Glomerular endothelial cell (primary cell): ENCODE measurements around the gene TBC1D22A. TPM values are rescaled to one million over a fixed set of nuclear protein-coding genes. Genes with fewer than 3 reads are reported as not detected.

Source experiments
- DNase-seq: peaks from one replicate; pipeline ENCODE4 v3.0.0-alpha.2; 2011; ENCODE audit warnings: low read depth, low spot score; ENCODE audit errors: extremely low read depth
- total RNA-seq: library from RNA; depleted of rRNA; stranded (reverse); fragments of >200 nt; gene quantifications from 2 replicates; pipeline ENCODE4 v1.2.3, GENCODE V29; 2015

TBC1D22A gene
- total RNA-seq, 1 donor from 2014 or later = 38.7 TPM

DNA sequence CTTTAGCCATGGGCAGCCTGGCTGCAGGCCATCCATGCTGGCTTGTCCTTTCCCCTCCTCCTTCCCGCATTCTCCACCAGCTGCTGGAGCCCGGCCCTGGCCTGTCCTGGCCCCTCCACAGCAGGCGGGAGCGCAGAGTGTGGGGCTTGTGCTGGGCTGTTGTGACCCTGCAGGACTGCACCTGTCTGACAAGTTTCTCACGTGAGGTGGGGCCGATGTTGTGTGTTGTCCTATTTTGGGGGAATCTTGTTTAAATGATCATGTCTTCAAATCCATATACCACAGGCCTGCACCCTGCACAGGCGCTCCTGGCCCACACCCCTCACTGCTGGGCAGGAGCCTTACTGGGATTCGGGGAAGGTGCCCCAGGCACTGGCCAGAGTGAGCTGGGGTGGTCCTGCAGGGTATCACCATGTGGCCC lies 30.4 kb downstream of the TBC1D22A start:
- DNase-seq = no peak

DNA sequence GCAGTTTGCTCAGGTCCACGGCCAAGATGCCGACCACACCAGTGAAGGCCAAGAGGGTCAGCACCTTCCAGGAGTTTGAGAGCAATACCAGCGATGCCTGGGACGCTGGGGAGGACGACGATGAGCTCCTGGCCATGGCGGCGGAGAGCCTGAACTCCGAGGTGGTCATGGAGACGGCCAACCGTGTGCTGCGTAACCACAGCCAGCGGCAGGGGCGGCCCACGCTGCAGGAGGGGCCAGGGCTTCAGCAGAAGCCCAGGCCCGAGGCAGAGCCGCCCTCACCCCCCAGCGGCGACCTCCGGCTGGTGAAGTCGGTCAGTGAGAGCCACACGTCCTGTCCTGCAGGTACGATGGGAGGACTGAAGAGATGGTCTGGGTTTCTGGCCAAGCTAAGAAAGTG lies 31.0 kb downstream of the TBC1D22A start:
- no peak for DNase-seq

DNA sequence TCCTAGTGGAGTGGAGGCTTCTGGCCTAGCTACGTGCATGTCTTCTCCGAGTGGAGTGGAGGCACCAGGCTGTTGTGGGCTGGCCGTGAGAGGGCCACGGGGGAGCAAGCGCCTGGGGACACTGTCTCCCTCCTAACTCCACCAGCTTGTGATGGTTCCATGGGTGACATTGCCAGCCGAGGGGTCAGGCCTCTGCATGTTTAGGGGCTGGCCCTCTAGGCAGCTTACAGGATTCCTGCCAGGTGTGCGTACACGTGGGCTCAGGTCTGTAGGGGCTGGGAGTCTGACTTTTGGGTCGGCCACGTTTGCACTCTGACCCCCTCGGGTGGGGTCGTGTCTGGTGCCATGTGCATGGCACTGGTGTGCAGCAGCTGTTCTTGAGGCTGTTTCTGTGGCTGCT lies 31.6 kb downstream of the TBC1D22A start:
- no peak for DNase-seq

DNA sequence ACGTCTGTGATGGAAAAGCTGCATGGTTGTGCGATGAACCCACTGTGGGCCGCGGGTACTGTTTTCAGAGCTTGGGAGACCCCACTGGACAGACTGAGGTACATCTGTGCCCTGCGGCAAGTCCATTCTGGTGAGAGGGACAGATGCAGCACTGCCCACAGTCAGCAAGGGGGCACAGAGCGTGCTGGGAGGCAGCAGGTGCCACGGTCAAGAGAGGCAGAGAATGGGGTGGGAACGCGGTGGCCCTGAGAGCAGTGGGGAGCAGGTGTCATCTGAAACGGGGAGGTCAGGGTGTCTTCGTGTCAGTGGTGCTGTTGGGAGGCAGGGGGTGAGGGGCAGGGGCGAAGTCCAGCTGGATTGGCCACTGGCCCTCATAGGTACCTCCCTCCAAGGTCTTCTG lies 32.0 kb downstream of the TBC1D22A start:
- no peak for DNase-seq

GRCh38 chr22:46795140-46795539 lies 32.7 kb downstream of the TBC1D22A start:
- DNase-seq = no peak

DNA sequence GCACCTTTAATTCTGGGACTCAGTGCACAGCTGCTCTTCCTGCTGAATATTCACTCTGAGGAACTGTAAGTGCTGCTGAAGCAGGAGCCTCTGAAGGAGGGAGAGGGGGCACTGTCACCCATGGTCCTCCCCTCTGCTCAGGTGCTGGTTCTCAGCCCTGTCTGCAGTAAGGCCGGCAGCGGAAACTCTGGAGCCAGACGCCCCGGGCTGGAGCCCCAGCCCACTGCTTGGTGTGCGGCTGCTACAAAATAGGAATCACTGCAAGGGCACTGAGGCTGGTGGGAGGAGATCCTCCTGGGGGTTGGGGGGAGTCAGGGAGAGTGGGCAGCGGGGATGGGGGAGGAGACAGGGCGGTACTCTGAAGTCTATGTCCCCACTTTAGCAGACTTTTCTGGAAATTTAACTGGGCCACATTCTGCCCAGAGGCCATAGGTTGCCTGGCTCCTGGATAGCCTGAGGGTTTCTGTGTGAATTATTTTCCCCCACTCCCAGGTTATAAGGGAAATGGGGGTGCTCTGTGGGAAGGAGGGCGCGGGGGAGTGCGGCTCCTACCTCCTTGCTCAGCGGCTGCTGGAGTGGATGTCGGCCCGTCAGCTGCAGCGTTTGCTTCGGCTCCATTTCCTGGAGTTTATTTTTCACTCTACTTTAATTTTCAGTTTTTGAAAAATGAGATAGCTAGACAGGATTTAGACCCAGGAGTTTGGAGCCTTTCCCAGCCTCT lies 33.6 kb downstream of the TBC1D22A start:
- no peak for DNase-seq

DNA sequence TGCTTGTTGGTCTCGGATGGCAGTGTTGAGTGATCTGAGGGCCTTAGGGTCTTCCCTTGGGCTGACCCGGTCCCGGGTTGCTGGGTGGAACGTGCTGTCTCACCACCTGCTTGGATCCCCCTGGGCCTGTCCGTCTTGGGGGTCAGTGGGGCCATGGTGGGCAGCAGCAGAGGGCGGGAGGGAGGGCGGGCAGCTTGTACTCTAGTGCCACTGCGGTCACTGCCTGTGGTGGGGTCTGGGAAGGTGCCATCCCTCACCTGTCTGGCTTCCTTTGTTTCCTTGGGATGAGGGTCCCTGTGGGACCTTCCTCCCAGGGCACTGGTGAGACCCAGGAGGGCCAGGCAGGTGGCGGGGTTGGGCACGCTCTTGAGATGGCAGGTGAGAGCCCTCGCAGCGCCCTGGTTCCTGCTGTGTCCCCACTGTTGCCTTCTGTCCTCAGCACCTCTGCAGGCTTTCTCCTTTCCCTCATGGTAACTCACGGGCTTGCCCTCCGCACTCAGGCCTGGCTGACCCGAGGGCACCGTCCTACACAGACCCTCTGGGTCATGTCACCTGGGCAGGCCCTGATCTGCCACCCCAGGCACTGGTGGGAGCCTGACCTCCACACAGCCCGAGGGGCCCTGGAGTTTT lies 34.2 kb downstream of the TBC1D22A start:
- no peak for DNase-seq

DNA sequence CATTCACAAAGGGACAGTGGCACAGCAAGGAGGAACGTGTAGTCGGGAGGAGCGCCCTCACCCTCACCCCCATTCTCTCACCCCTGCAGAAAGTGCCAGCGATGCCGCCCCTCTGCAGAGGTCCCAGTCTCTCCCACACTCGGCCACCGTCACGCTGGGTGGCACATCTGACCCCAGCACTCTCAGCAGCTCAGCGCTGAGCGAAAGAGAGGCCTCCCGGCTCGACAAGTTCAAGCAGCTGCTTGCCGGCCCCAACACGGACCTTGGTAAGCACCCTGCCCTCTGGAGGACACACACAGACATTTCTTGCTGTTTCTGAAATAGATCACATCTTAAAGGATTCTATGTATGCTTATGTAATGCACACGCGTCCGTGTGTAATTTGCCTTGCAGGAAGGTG lies 34.9 kb downstream of the TBC1D22A start:
- DNase-seq = no peak

DNA sequence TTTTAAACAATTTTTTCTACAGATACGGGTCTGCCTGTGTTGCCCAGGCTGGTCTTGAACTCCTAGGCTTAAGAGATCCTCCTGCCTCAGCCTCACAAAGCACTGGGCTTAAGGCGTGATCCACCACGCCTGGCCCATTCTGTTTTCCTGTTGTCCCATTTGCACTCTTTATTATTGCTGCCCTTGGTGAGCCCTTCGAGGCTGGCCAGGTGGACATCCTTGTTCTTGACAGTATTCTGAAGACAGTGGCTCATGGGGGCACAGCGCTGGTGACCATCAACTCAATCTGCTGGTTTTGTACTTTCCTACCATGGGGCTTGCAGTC lies 35.6 kb downstream of the TBC1D22A start:
- no peak for DNase-seq

DNA sequence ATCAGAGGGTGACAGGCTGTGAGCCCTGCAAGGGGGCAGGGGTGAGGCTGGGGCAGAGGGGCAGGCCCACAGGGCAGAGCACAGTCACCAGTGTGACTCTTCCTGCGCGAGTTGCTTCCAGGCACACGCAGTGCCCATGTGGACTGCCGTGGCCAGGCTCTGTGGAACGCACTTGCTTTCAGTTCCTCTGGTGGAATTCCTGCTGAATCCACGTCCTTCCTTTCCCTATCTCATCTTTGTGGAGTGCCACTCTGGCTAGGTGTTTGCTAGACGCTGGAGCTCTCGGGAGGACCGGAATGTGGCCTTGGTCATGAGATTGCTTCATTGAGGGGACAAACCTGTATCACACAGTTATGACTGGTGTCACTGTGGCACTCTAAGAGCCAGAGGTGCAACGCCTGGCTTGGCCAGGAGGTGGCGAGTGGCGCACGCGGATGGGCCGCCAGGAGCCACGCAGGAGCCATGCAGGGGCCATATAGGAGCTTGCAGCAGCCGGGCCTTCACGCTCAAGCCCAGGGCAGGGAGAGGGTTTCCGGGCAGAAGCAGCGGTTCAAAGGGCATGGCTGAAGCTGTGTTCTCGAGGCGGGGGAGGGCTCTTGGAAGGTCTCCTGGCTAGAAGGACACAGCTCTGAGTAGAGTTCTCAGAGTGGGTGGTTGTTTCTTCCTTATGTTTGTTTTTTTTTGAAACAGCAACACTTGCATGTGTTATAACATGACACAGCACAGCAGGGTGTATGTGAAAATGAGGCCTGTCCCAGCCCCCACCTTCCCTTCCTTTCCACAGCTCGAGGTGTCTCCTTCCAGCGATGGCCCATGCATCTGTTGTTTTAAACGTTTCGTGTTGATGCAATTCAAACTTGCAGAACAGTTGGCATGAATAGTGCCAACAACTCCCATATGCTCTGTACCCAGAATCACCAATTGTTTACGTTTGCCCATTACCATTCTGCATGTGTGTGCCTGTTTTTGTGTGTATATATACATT lies 36.2 kb downstream of the TBC1D22A start:
- DNase-seq = no peak

DNA sequence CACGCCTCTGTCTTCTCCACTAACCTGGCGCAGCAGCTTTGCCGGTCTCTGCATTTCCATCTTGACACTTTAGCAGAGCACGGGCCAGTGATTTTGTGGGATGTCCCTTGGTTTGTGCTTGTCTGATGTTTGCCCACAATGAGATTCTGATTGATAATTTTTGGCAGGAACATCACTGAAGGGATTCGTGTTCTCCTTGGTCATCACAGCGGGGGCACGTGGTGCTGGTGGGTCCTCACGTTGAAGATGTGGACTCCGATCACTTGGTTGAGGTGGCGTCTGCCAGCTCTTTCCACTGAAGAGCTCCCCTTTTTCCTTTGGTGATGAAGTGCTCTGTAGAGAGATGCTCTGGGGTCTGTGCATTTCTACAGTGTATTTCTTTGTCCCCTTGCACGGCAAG lies 37.2 kb downstream of the TBC1D22A start:
- no peak for DNase-seq

DNA sequence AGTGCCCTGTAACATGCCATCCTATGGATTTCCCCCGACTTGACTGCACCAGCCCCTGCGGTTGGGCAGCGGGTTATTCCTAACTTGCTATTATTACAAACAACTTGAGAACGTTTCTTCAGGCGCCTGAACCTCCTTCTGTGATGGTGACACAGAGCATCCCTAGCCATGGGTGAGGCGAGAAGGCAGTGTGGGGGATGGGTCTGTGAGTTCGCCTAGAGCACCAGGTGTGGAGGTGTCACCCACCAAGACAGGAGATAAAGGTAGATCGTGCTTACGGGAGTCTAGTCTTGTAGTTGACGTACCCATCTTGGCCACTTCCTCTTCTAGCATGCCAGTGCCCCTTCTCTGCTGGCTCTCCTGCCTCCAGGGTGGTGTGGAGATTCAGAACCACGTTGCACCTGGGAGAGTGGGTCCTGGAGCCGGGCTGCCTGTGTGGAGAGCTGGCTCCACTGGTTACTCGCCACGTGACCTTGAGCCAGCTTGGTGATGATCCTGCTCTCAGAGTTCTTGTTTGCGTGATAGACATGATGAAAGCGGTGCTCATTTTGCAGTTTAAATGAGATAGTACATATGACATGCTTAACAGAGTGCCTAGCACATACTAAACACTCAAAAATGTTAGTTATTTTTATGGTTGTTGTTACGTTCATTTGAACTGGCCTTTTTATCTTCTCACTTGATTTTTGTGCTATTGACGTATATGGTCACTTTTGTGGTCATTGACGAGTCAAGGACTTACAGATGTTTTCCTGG lies 37.8 kb downstream of the TBC1D22A start:
- DNase-seq = no peak

DNA sequence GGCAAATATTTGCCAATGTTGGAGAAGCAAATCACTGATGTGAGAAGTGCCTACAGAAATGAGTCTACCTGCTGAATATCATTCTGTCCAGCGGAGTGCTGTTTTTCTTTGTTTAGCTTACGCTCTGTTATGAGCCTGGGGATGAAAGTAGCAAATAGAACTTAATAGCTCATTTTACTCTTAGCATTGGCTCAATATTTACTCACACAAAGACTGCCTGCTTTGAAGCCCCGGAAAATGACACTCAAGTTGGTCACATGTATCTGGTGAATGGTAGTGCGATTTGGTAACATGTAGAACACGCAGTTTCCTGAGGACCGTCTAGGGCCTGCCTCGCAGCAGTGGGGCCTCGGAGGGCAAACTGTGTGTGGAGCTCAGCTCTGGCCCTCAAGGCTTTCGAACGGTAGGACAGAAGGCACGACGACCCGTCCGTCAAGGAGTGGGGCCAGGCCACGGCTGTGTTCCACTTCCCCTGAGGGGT lies 38.9 kb downstream of the TBC1D22A start:
- DNase-seq = no peak

- DNase-seq = no peak
Observed at GRCh38 chr22:46801826-46802607, 39.6 kb downstream of the TBC1D22A start.

GRCh38 chr22:46802608-46803027 lies 40.2 kb downstream of the TBC1D22A start:
- DNase-seq = no peak

GRCh38 chr22:46803031-46803880 lies 40.8 kb downstream of the TBC1D22A start:
- no peak for DNase-seq

GRCh38 chr22:46803936-46804335 lies 41.5 kb downstream of the TBC1D22A start:
- DNase-seq = no peak

GRCh38 chr22:46806794-46807193 lies 44.3 kb downstream of the TBC1D22A start:
- no peak for DNase-seq

DNA sequence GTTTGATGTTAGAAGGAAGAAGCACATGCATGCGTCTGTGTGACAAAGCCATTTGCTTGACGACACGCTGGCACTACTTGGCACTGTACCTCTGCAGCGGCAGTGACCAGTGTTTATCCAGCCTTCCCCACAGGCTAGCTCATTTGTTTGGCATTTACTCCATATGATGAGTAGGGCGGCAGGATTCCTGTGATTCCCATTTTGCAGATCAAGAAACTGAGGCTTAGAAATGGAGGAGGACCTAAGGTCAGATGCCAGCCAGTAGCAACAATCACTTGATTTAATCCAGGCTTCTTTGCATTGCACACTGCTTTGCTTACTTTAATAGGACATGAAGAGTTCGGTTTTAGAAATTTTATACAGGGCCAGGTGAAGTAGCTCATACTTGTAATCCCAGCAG lies 45.0 kb downstream of the TBC1D22A start:
- DNase-seq = no peak
